ENCODE results near the gene ANGPTL2.

ANGPTL2 gene

DNA sequence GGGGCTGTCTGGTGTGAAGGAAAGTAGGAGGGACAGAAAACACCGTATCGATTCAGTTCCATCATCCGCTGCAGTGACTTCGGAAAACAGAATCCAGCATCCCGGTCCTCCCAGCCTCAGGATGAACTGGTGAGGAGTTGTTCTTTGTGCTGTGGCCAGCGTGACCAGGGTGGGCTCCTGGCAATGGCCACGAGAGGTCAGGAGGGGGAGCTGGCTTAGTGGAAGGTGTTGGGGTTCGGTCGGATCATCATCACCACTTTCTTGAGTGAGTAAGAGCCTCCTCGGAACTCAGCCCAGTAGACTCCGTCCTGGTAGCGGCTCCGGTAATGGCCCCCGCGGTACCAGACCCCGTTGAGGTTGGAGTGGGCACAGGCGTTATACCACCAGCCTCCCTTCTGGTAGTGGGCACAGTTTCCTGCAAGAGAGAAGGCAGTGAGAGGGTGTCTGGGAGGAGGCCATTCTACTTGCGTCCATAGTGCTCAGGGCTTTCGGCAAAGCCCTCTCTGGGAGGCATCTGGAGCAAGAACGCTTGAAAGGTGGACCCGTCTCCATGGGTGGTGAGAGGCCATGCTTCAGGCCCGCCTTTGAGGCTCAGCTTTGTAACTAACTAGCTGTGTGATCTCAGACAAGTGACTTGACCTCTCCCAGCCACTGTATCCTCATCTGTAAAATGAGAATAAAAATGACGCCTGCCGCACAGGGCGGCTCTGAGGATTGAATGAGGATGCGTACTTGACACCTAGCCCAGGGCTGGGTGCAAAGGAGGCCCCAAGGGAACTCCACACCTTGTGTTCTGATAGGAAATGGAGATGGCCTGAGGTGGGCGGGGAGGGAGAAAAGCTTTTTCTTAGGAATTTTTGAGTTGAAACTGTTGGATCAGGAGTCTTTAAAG lies 33.5 kb downstream of the ANGPTL2 start:
- DNase-seq (no peak), ATAC-seq (ENCODE audit: insufficient read depth, low read depth) (no peak)
- Histone ChIP-seq H3K27ac (ENCODE audit: low read length) (no peak overlapping the region), H3K4me2 (ENCODE audit: insufficient read depth, low read length) (no peak overlapping the region), H3K4me1 (ENCODE audit: insufficient read depth, low read length) (no peaks in the 10 kb centered on the region), H2AFZ (ENCODE audit: low read depth, low read length) (no peak overlapping the region), H3K4me3 (ENCODE audit: low read depth in 1 of 2, low read length in 2 of 2) (no peak overlapping the region), H3K9me3 (ENCODE audit: insufficient read depth, low read length, severe bottlenecking) (no peaks in the 10 kb centered on the region), H3K27me3 (ENCODE audit: insufficient read depth, low read length, poor library complexity) (peaks cover 29% of the 10 kb centered on the region), H3K9ac (ENCODE audit: low read depth, low read length) (no peak overlapping the region), H3K36me3 (ENCODE audit: insufficient read depth, low read length) (no peaks in the 10 kb centered on the region), H3K79me2 (ENCODE audit: insufficient read depth, low read length) (no peaks in the 10 kb centered on the region), H4K20me1 (ENCODE audit: insufficient read depth, low read length) (peaks cover 19% of the 10 kb centered on the region)
- TF ChIP-seq, protein P1, sequence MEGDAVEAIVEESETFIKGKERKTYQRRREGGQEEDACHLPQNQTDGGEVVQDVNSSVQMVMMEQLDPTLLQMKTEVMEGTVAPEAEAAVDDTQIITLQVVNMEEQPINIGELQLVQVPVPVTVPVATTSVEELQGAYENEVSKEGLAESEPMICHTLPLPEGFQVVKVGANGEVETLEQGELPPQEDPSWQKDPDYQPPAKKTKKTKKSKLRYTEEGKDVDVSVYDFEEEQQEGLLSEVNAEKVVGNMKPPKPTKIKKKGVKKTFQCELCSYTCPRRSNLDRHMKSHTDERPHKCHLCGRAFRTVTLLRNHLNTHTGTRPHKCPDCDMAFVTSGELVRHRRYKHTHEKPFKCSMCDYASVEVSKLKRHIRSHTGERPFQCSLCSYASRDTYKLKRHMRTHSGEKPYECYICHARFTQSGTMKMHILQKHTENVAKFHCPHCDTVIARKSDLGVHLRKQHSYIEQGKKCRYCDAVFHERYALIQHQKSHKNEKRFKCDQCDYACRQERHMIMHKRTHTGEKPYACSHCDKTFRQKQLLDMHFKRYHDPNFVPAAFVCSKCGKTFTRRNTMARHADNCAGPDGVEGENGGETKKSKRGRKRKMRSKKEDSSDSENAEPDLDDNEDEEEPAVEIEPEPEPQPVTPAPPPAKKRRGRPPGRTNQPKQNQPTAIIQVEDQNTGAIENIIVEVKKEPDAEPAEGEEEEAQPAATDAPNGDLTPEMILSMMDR (IDR thresholded peaks at IDR 0.05; ENCODE audit: borderline replicate concordance, extremely low read depth, low read length, poor library complexity, severe bottlenecking), result no peak
- no peak for TF ChIP-seq EZH2 (IDR thresholded peaks at IDR 0.05; ENCODE audit: borderline replicate concordance, low read depth, low read length, severe bottlenecking)

DNA sequence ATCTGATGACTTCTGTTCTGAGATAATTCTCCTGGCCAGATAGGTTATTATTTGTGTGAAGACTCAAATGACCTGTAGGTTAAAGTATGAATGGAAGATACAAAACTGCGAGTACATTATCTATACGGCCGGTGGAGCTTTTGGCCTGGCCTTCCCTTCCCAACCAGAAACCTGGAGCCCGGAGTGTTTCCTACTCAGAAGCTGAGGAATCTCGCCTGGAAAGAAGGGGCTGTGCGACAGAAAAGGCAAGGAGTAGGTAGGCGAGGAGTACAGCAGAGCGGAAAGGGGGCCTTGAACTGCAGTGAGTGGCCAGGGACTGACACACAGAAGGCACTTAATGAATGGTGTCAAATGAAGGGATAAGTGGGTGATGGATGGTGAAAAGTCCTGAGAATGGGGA lies 34.6 kb downstream of the ANGPTL2 start:
- no peaks in the 10 kb centered on the region for H3K4me1 ChIP-seq (ENCODE audit: insufficient read depth, low read length)
- H4K20me1 ChIP-seq (ENCODE audit: insufficient read depth, low read length), result peaks cover 23% of the 10 kb centered on the region
- no peaks in the 10 kb centered on the region for H3K9me3 ChIP-seq (ENCODE audit: insufficient read depth, low read length, severe bottlenecking)
- DNase-seq, result no peak
- no peaks in the 10 kb centered on the region for H3K79me2 ChIP-seq (ENCODE audit: insufficient read depth, low read length)
- no peak overlapping the region for H3K4me3 ChIP-seq (ENCODE audit: low read depth in 1 of 2, low read length in 2 of 2)
- no peak overlapping the region for H3K27ac ChIP-seq (ENCODE audit: low read length)
- no peak for ATAC-seq (ENCODE audit: insufficient read depth, low read depth)
- H3K9ac ChIP-seq (ENCODE audit: low read depth, low read length), result no peak overlapping the region
- no peaks in the 10 kb centered on the region for H3K36me3 ChIP-seq (ENCODE audit: insufficient read depth, low read length)
- peaks cover 29% of the 10 kb centered on the region for H3K27me3 ChIP-seq (ENCODE audit: insufficient read depth, low read length, poor library complexity)
- no peak overlapping the region for H2AFZ ChIP-seq (ENCODE audit: low read depth, low read length)
- H3K4me2 ChIP-seq (ENCODE audit: insufficient read depth, low read length), result no peak overlapping the region
- TF ChIP-seq EZH2 (IDR thresholded peaks at IDR 0.05; ENCODE audit: borderline replicate concordance, low read depth, low read length, severe bottlenecking), result no peak
- TF ChIP-seq, protein P1 (IDR thresholded peaks at IDR 0.05; ENCODE audit: borderline replicate concordance, extremely low read depth, low read length, poor library complexity, severe bottlenecking), result no peak

DNA sequence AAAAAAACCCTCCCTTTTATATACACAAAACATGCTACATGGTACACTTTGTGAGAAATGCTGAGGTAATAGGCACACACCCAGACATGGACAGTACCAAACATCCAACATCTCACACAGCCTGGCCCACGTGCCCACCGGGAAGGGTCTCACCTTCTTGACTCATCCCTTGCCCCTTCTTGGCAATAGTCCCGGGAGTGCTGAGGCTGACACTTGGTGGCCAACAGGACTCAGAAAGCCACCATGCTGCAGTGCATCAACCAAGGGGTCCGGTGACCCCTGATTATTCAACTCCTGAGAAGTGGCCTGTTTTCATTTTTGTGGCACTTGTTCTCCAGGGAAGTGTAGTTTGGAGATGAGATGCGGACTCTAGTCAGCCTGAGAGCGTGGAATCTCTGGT lies 35.0 kb downstream of the ANGPTL2 start:
- no peak for TF ChIP-seq EZH2 (IDR thresholded peaks at IDR 0.05; ENCODE audit: borderline replicate concordance, low read depth, low read length, severe bottlenecking)
- Histone ChIP-seq H3K79me2 (ENCODE audit: insufficient read depth, low read length) (no peaks in the 10 kb centered on the region), H4K20me1 (ENCODE audit: insufficient read depth, low read length) (peaks cover 23% of the 10 kb centered on the region), H2AFZ (ENCODE audit: low read depth, low read length) (no peak overlapping the region), H3K4me3 (ENCODE audit: low read depth in 1 of 2, low read length in 2 of 2) (no peak overlapping the region), H3K9ac (ENCODE audit: low read depth, low read length) (no peak overlapping the region), H3K27me3 (ENCODE audit: insufficient read depth, low read length, poor library complexity) (peaks cover 29% of the 10 kb centered on the region), H3K27ac (ENCODE audit: low read length) (no peak overlapping the region), H3K9me3 (ENCODE audit: insufficient read depth, low read length, severe bottlenecking) (no peaks in the 10 kb centered on the region), H3K36me3 (ENCODE audit: insufficient read depth, low read length) (no peaks in the 10 kb centered on the region), H3K4me2 (ENCODE audit: insufficient read depth, low read length) (no peak overlapping the region), H3K4me1 (ENCODE audit: insufficient read depth, low read length) (no peaks in the 10 kb centered on the region)
- DNase-seq, result no peak
- no peak for ATAC-seq (ENCODE audit: insufficient read depth, low read depth)

DNA sequence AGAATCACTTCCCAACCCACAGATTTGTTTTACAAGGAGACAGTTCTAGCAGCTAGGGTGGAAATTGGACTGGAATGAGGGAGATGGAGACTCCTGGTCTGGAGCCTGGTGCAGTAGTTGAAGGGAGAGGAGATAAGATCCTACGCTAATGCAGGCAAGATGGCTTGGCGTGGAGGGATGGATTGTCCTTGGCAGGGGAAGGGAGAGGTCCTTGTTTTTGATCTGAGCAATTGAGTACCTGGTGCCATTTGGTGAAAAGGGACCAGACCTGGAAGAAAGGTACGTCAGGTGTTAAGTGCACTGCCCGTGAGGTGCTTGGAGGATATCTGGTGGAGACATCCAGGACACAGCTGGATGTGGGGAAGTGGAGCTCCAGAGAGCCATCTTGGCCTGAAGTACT lies 35.7 kb downstream of the ANGPTL2 start:
- Histone ChIP-seq H4K20me1 (ENCODE audit: insufficient read depth, low read length) (peaks cover 18% of the 10 kb centered on the region), H3K27ac (ENCODE audit: low read length) (no peak overlapping the region), H3K9me3 (ENCODE audit: insufficient read depth, low read length, severe bottlenecking) (no peaks in the 10 kb centered on the region), H3K79me2 (ENCODE audit: insufficient read depth, low read length) (no peaks in the 10 kb centered on the region), H3K27me3 (ENCODE audit: insufficient read depth, low read length, poor library complexity) (peaks cover 25% of the 10 kb centered on the region), H3K4me2 (ENCODE audit: insufficient read depth, low read length) (no peak overlapping the region), H3K4me3 (ENCODE audit: low read depth in 1 of 2, low read length in 2 of 2) (no peak overlapping the region), H3K9ac (ENCODE audit: low read depth, low read length) (no peak overlapping the region), H3K4me1 (ENCODE audit: insufficient read depth, low read length) (no peaks in the 10 kb centered on the region), H3K36me3 (ENCODE audit: insufficient read depth, low read length) (no peaks in the 10 kb centered on the region), H2AFZ (ENCODE audit: low read depth, low read length) (no peak overlapping the region)
- DNase-seq (no peak), ATAC-seq (ENCODE audit: insufficient read depth, low read depth) (no peak)
- TF ChIP-seq, protein P1 (IDR thresholded peaks at IDR 0.05; ENCODE audit: borderline replicate concordance, extremely low read depth, low read length, poor library complexity, severe bottlenecking), result no peak
- TF ChIP-seq EZH2 (IDR thresholded peaks at IDR 0.05; ENCODE audit: borderline replicate concordance, low read depth, low read length, severe bottlenecking), result no peak

Data from DND-41 (cell line).